Measurements from ENCODE around the gene PRKG1.

PRKG1 gene

DNA sequence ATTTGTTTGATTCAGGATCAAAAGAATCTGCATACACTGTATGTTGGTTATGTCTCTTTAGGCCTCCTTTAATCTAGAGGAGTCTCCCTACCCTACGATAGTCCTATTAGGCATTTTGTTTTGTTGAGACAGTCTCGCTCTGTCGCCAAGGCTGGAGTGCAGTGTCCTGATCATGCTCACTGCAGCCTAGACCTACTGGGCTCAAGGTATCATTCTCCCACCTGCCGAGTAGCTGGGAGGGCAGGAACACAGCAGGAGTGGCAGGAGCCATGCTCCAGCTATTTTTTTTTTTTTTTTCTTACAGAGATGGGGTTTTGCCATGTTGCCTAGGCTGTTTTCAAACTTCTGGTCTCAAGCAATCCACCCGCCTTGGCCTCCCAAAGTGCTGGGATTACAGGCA is 1116.8 kb downstream of the PRKG1 start:
- no peaks in the 10 kb centered on the region for H3K79me2 ChIP-seq (ENCODE audit: insufficient read depth, low read length)
- H3K4me2 ChIP-seq (ENCODE audit: insufficient read depth, low read length): no peak overlapping the region
- no peaks in the 10 kb centered on the region for H3K4me1 ChIP-seq (ENCODE audit: insufficient read depth, low read length)
- ATAC-seq (ENCODE audit: insufficient read depth, low read depth): no peak
- H3K9me3 ChIP-seq (ENCODE audit: insufficient read depth, low read length, severe bottlenecking): no peaks in the 10 kb centered on the region
- H3K4me3 ChIP-seq (ENCODE audit: low read depth in 1 of 2, low read length in 2 of 2): no peak overlapping the region
- no peak overlapping the region for H2AFZ ChIP-seq (ENCODE audit: low read depth, low read length)
- H4K20me1 ChIP-seq (ENCODE audit: insufficient read depth, low read length): no peaks in the 10 kb centered on the region
- no peak for TF ChIP-seq EZH2 (IDR thresholded peaks at IDR 0.05; ENCODE audit: borderline replicate concordance, low read depth, low read length, severe bottlenecking)
- TF ChIP-seq, protein P1, sequence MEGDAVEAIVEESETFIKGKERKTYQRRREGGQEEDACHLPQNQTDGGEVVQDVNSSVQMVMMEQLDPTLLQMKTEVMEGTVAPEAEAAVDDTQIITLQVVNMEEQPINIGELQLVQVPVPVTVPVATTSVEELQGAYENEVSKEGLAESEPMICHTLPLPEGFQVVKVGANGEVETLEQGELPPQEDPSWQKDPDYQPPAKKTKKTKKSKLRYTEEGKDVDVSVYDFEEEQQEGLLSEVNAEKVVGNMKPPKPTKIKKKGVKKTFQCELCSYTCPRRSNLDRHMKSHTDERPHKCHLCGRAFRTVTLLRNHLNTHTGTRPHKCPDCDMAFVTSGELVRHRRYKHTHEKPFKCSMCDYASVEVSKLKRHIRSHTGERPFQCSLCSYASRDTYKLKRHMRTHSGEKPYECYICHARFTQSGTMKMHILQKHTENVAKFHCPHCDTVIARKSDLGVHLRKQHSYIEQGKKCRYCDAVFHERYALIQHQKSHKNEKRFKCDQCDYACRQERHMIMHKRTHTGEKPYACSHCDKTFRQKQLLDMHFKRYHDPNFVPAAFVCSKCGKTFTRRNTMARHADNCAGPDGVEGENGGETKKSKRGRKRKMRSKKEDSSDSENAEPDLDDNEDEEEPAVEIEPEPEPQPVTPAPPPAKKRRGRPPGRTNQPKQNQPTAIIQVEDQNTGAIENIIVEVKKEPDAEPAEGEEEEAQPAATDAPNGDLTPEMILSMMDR (IDR thresholded peaks at IDR 0.05; ENCODE audit: borderline replicate concordance, extremely low read depth, low read length, poor library complexity, severe bottlenecking): no peak
- H3K27me3 ChIP-seq (ENCODE audit: insufficient read depth, low read length, poor library complexity): no peaks in the 10 kb centered on the region
- no peak overlapping the region for H3K9ac ChIP-seq (ENCODE audit: low read depth, low read length)
- no peak for DNase-seq
- no peak overlapping the region for H3K27ac ChIP-seq (ENCODE audit: low read length)
- no peaks in the 10 kb centered on the region for H3K36me3 ChIP-seq (ENCODE audit: insufficient read depth, low read length)

DNA sequence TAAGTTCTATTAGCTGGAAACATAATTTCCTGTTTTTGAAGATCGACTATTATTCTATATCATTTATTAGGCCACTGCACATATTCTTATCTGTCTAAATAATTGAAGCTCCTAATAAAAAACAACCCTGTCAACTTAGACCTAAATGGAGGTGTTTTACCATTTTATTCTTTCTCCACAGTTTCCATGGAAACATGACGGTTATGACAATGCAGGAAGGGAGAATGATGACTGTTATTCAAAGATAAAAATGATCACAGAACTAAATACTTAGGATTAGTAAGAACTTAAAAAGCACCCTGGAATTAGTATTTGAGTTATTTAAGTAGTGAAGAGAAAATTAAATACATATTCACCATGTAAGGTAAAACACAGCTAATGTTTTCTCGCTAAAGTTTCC is 1119.9 kb downstream of the PRKG1 start:
- Histone ChIP-seq H4K20me1 (ENCODE audit: insufficient read depth, low read length) (no peaks in the 10 kb centered on the region), H3K4me3 (ENCODE audit: low read depth in 1 of 2, low read length in 2 of 2) (no peak overlapping the region), H3K27ac (ENCODE audit: low read length) (no peak overlapping the region), H3K4me1 (ENCODE audit: insufficient read depth, low read length) (no peaks in the 10 kb centered on the region), H3K4me2 (ENCODE audit: insufficient read depth, low read length) (no peak overlapping the region), H3K79me2 (ENCODE audit: insufficient read depth, low read length) (no peaks in the 10 kb centered on the region), H3K27me3 (ENCODE audit: insufficient read depth, low read length, poor library complexity) (no peaks in the 10 kb centered on the region), H3K9me3 (ENCODE audit: insufficient read depth, low read length, severe bottlenecking) (no peaks in the 10 kb centered on the region), H3K36me3 (ENCODE audit: insufficient read depth, low read length) (no peaks in the 10 kb centered on the region), H3K9ac (ENCODE audit: low read depth, low read length) (no peak overlapping the region), H2AFZ (ENCODE audit: low read depth, low read length) (no peak overlapping the region)
- TF ChIP-seq, protein P1 (IDR thresholded peaks at IDR 0.05; ENCODE audit: borderline replicate concordance, extremely low read depth, low read length, poor library complexity, severe bottlenecking): no peak
- no peak for TF ChIP-seq EZH2 (IDR thresholded peaks at IDR 0.05; ENCODE audit: borderline replicate concordance, low read depth, low read length, severe bottlenecking)
- ATAC-seq (ENCODE audit: insufficient read depth, low read depth) (no peak), DNase-seq (no peak)

DNA sequence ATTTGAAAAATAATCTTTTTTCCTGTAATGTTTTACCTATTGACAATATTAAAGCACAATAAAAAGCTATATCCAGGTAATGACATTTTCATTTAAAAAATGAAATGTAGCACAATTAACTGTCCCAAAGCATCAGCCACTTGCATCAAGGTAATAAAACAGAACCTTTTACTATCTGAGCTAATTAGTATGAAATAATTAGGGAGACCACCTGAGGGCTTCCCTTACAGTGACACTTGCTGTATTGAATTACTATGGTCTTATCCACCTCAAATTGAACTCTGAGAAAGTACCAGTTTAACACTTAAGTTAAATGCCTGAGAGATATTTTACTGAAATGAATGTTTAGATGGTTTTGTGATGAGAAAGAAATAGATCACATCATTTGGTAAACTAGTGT is 1120.4 kb downstream of the PRKG1 start:
- DNase-seq (no peak), ATAC-seq (ENCODE audit: insufficient read depth, low read depth) (no peak)
- Histone ChIP-seq H3K9ac (ENCODE audit: low read depth, low read length) (no peak overlapping the region), H3K4me3 (ENCODE audit: low read depth in 1 of 2, low read length in 2 of 2) (no peak overlapping the region), H3K36me3 (ENCODE audit: insufficient read depth, low read length) (no peaks in the 10 kb centered on the region), H3K27me3 (ENCODE audit: insufficient read depth, low read length, poor library complexity) (no peaks in the 10 kb centered on the region), H3K4me1 (ENCODE audit: insufficient read depth, low read length) (no peaks in the 10 kb centered on the region), H2AFZ (ENCODE audit: low read depth, low read length) (no peak overlapping the region), H3K79me2 (ENCODE audit: insufficient read depth, low read length) (no peaks in the 10 kb centered on the region), H3K27ac (ENCODE audit: low read length) (no peak overlapping the region), H4K20me1 (ENCODE audit: insufficient read depth, low read length) (no peaks in the 10 kb centered on the region), H3K4me2 (ENCODE audit: insufficient read depth, low read length) (no peak overlapping the region), H3K9me3 (ENCODE audit: insufficient read depth, low read length, severe bottlenecking) (no peaks in the 10 kb centered on the region)
- TF ChIP-seq, protein P1 (IDR thresholded peaks at IDR 0.05; ENCODE audit: borderline replicate concordance, extremely low read depth, low read length, poor library complexity, severe bottlenecking): no peak
- TF ChIP-seq EZH2 (IDR thresholded peaks at IDR 0.05; ENCODE audit: borderline replicate concordance, low read depth, low read length, severe bottlenecking): no peak

DNA sequence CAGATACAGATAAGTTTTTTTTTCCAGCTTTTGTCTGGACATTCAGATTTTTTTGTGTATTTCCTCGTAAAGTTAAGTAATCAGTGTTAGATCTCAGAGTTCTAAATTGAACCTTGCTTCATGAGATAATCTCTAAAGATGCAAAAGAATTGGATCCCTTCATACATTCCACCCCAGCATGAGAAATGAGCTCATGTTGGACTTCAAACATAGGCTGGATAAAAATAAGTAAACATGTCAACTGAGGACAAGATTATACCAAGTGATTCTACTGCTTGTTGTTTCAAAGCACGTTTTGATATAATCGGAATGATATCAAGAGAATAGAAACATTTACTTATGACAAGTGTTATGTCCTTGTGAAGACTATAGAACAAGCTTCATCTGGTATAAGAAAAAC is 1122.8 kb downstream of the PRKG1 start:
- TF ChIP-seq EZH2 (IDR thresholded peaks at IDR 0.05; ENCODE audit: borderline replicate concordance, low read depth, low read length, severe bottlenecking): no peak
- TF ChIP-seq, protein P1 (IDR thresholded peaks at IDR 0.05; ENCODE audit: borderline replicate concordance, extremely low read depth, low read length, poor library complexity, severe bottlenecking): no peak
- Histone ChIP-seq H3K4me1 (ENCODE audit: insufficient read depth, low read length) (no peaks in the 10 kb centered on the region), H2AFZ (ENCODE audit: low read depth, low read length) (no peak overlapping the region)

More for the DNA sequence above, 1122.8 kb downstream of the PRKG1 start:
- H4K20me1 ChIP-seq (ENCODE audit: insufficient read depth, low read length): no peaks in the 10 kb centered on the region
- H3K9me3 ChIP-seq (ENCODE audit: insufficient read depth, low read length, severe bottlenecking): no peaks in the 10 kb centered on the region
- no peak for DNase-seq
- H3K27ac ChIP-seq (ENCODE audit: low read length): no peak overlapping the region
- no peaks in the 10 kb centered on the region for H3K27me3 ChIP-seq (ENCODE audit: insufficient read depth, low read length, poor library complexity)
- no peak overlapping the region for H3K9ac ChIP-seq (ENCODE audit: low read depth, low read length)
- H3K4me2 ChIP-seq (ENCODE audit: insufficient read depth, low read length): no peak overlapping the region
- ATAC-seq (ENCODE audit: insufficient read depth, low read depth): no peak
- H3K79me2 ChIP-seq (ENCODE audit: insufficient read depth, low read length): no peaks in the 10 kb centered on the region
- H3K36me3 ChIP-seq (ENCODE audit: insufficient read depth, low read length): no peaks in the 10 kb centered on the region
- H3K4me3 ChIP-seq (ENCODE audit: low read depth in 1 of 2, low read length in 2 of 2): no peak overlapping the region
